Panc1 (cell line): ENCODE measurements around the gene CD300A.

Experiments used
- CTCF ChIP-seq: fragments of 450-650 bp; IDR thresholded peaks from 2 replicates; pipeline ENCODE4 v1.5.1; 2017; ENCODE audit warnings: mild to moderate bottlenecking
- POLR2AphosphoS5 ChIP-seq: IDR thresholded peaks from 2 replicates; pipeline ENCODE4 v1.6.1; 2012; ENCODE audit warnings: mild to moderate bottlenecking, low read depth, low read length, moderate library complexity
- REST ChIP-seq, 2 experiments: IDR thresholded peaks; 2 replicates each; pipeline ENCODE4 v1.6.1; 2011 to 2012; ENCODE audit warnings: low read depth in 2 of 2, control low read depth in 1 of 2, low read length in 1 of 2, mild to moderate bottlenecking in 1 of 2, moderate library complexity in 1 of 2; ENCODE audit not compliant: insufficient read depth in 1 of 2
- SIN3A ChIP-seq: IDR thresholded peaks from 2 replicates; pipeline ENCODE4 v1.6.1; 2012; ENCODE audit warnings: low read depth, mild to moderate bottlenecking, low read length, moderate library complexity, borderline replicate concordance; ENCODE audit not compliant: insufficient read depth

- TF ChIP-seq CTCF (no peak), REST (IDR thresholded peaks at IDR 0.05; ENCODE audit: insufficient read depth in 1 of 2, low read depth in 2 of 2, low read length in 1 of 2) (no peak), POLR2AphosphoS5 (no peak), SIN3A (no peak)
Observed at GRCh38 chr17:74466828-74467184, 372 bp downstream of the CD300A start.
